WTC11 (cell line): ENCODE results near the gene PPME1. TPM values are rescaled to one million over a fixed set of nuclear protein-coding genes. Genes with fewer than 3 reads are reported as not detected.

Source experiments
- ATAC-seq: fragments of 200-7000 bp; cut with Tn5 transposase; 2 replicates; pipeline ENCODE4 v1.10.0; 2021; ENCODE audit warnings: mild to moderate bottlenecking, moderate library complexity
- Bru-seq: library from RNA; stranded (reverse); fragments of 400-500 nt; gene quantifications from one replicate; lab custom pipeline; 2021; lab: Mats Ljungman, UMichigan
- CTCF ChIA-PET: fragments of 300-600 bp; sonication (Branson Sonifier 250); formaldehyde crosslinking; loops from one replicate; lab custom pipeline; 2021; ENCODE audit warnings: antibody characterized with exemption; lab: Charles Lee
- POLR2A ChIA-PET: fragments of 350-600 bp; sonication (Branson Sonifier 250); formaldehyde crosslinking; loops from one replicate; lab custom pipeline; 2021; ENCODE audit warnings: antibody characterized with exemption; lab: Charles Lee
- DNase-seq: peaks from one replicate; pipeline ENCODE4 v3.0.0; 2021; ENCODE audit warnings: low spot score
- H3K27ac Mint-ChIP-seq: 2 replicates; pipeline ENCODE4 v1.8.0; 2021; ENCODE audit warnings: mixed read lengths
- H3K27me3 Mint-ChIP-seq: 2 replicates; pipeline ENCODE4 v1.8.0; 2021; ENCODE audit warnings: low read depth, mild to moderate bottlenecking, moderate library complexity, mixed read lengths
- H3K36me3 Mint-ChIP-seq: 2 replicates; pipeline ENCODE4 v1.8.0; 2021; ENCODE audit warnings: mixed read lengths
- H3K4me1 Mint-ChIP-seq: 2 replicates; pipeline ENCODE4 v1.8.0; 2022; ENCODE audit warnings: mixed read lengths
- H3K4me3 Mint-ChIP-seq: 2 replicates; pipeline ENCODE4 v1.8.0; 2021; ENCODE audit warnings: mild to moderate bottlenecking, moderate library complexity, mixed read lengths
- H3K9me3 Mint-ChIP-seq: 2 replicates; pipeline ENCODE4 v1.8.0; 2021; ENCODE audit warnings: mixed read lengths
- ARID4B ChIP-seq: sonication (generic); formaldehyde crosslinking; IDR thresholded peaks from 2 replicates; pipeline ENCODE4 v1.8.0; 2023; ENCODE audit warnings: missing genetic modification reagents, mild to moderate bottlenecking, borderline replicate concordance
- CREM ChIP-seq: sonication (generic); formaldehyde crosslinking; IDR thresholded peaks from 2 replicates; pipeline ENCODE4 v1.8.1; 2022; ENCODE audit warnings: mild to moderate bottlenecking, missing genetic modification reagents, moderate library complexity
- E2F5 ChIP-seq: sonication (generic); formaldehyde crosslinking; IDR thresholded peaks from 2 replicates; pipeline ENCODE4 v1.8.1; 2022; ENCODE audit warnings: mild to moderate bottlenecking, moderate library complexity, missing genetic modification reagents
- FOXK1 ChIP-seq: sonication (generic); formaldehyde crosslinking; IDR thresholded peaks from 2 replicates; pipeline ENCODE4 v1.8.0; 2022; ENCODE audit warnings: mild to moderate bottlenecking, moderate library complexity, missing genetic modification reagents
- FOXP1 ChIP-seq: sonication (generic); formaldehyde crosslinking; IDR thresholded peaks from 2 replicates; pipeline ENCODE4 v1.8.0; 2022; ENCODE audit warnings: missing genetic modification reagents, mild to moderate bottlenecking, moderate library complexity, borderline replicate concordance
- GABPB1 ChIP-seq: sonication (generic); formaldehyde crosslinking; IDR thresholded peaks from 2 replicates; pipeline ENCODE4 v1.8.1; 2023; ENCODE audit warnings: mild to moderate bottlenecking, missing genetic modification reagents
- HMGA2 ChIP-seq: fragments of 250-450 bp; sonication (Bioruptor Pico); IDR thresholded peaks from 2 replicates; pipeline ENCODE4 v1.4.0; 2021; ENCODE audit warnings: mild to moderate bottlenecking, moderate library complexity
- HMGXB4 ChIP-seq: sonication (generic); formaldehyde crosslinking; IDR thresholded peaks from 2 replicates; pipeline ENCODE4 v1.8.1; 2023; ENCODE audit warnings: mild to moderate bottlenecking, moderate library complexity, missing genetic modification reagents
- MAX ChIP-seq: sonication (generic); formaldehyde crosslinking; IDR thresholded peaks from 2 replicates; pipeline ENCODE4 v1.8.0; 2022; ENCODE audit warnings: mild to moderate bottlenecking, missing genetic modification reagents
- NFYB ChIP-seq: sonication (generic); formaldehyde crosslinking; conservative IDR thresholded peaks from 2 replicates; pipeline ENCODE4 v1.8.0; 2022; ENCODE audit warnings: low read depth, missing genetic modification reagents
- OVOL2 ChIP-seq: fragments of 250-450 bp; sonication (Bioruptor Pico); IDR thresholded peaks from 2 replicates; pipeline ENCODE4 v1.9.0; 2021; ENCODE audit warnings: mild to moderate bottlenecking, borderline replicate concordance
- RORB ChIP-seq: fragments of 250-450 bp; sonication (Bioruptor Pico); IDR thresholded peaks from 2 replicates; pipeline ENCODE4 v1.9.0; 2021; ENCODE audit warnings: mild to moderate bottlenecking
- SMAD4 ChIP-seq: sonication (generic); formaldehyde crosslinking; IDR thresholded peaks from 2 replicates; pipeline ENCODE4 v1.8.0; 2022; ENCODE audit warnings: mild to moderate bottlenecking, missing genetic modification reagents
- SOX15 ChIP-seq: fragments of 250-450 bp; sonication (Bioruptor Pico); IDR thresholded peaks from 2 replicates; pipeline ENCODE4 v1.9.0; 2021; ENCODE audit warnings: mild to moderate bottlenecking
- SP1 ChIP-seq: sonication (generic); formaldehyde crosslinking; conservative IDR thresholded peaks from 2 replicates; pipeline ENCODE4 v1.8.1; 2022; ENCODE audit warnings: missing genetic modification reagents
- ZBTB21 ChIP-seq: sonication (generic); formaldehyde crosslinking; IDR thresholded peaks from 2 replicates; pipeline ENCODE4 v1.8.1; 2023; ENCODE audit warnings: mild to moderate bottlenecking, missing genetic modification reagents, borderline replicate concordance
- ZNF232 ChIP-seq: sonication (generic); formaldehyde crosslinking; IDR thresholded peaks from 2 replicates; pipeline ENCODE4 v1.8.0; 2022; ENCODE audit warnings: mild to moderate bottlenecking, missing genetic modification reagents
- ZSCAN18 ChIP-seq: fragments of 250-450 bp; sonication (Bioruptor Pico); IDR thresholded peaks from 2 replicates; pipeline ENCODE4 v2.1.2; 2022; ENCODE audit warnings: mild to moderate bottlenecking, moderate library complexity
- long read RNA-seq, 3 experiments: library from RNA in 1 of 3; library from capped mRNA in 1 of 3; library from polyadenylated mRNA in 1 of 3; unstranded in 2 of 3; stranded (forward) in 1 of 3; transcript quantifications; one replicate each; pipeline ENCODE4 v2.0.0, GENCODE V29; 2021
- total RNA-seq: library from RNA; stranded (reverse); gene quantifications from 3 replicates; pipeline ENCODE4 v1.2.3, GENCODE V29; 2021

The PPME1 gene
- total RNA-seq = 42.5 to 45.2 TPM (median 44.6 TPM) in 3 replicates
- Bru-seq, nascent RNA = percentile 81 among the genes with signal in this experiment
- long read RNA-seq, experiment 1, transcript PPME1-201 (14 exons, 2,677 nt) = major isoform, 197 of 227 reads
- long read RNA-seq, experiment 1, partial matches to known transcripts = 7 of 227 reads
- long read RNA-seq, experiment 1, other reads (novel, unspliced or antisense) = 18 of 227 reads
- long read RNA-seq, experiment 2, full-length matches to known transcripts = 28 of 52 reads
- long read RNA-seq, experiment 2, partial matches to known transcripts = 12 of 52 reads
- long read RNA-seq, experiment 2, other reads (novel, unspliced or antisense) = 12 of 52 reads
- long read RNA-seq, experiment 3, transcript PPME1-201 (14 exons, 2,677 nt) = major isoform, 45 of 64 reads
- long read RNA-seq, experiment 3, partial matches to known transcripts = 5 of 64 reads
- long read RNA-seq, experiment 3, other reads (novel, unspliced or antisense) = 11 of 64 reads

- Mint-ChIP-seq H3K4me3 (no peak within 1 kb of the TSS), H3K9me3 (no peaks in the 10 kb centered on the region), H3K27ac (no peak within 1 kb of the TSS), H3K36me3 (peaks cover 16% of the 10 kb centered on the region), H3K4me1 (peaks cover 3% of the 10 kb centered on the region), H3K27me3 (no peaks in the 10 kb centered on the region)
- CTCF ChIA-PET = interaction anchor here (0.7 to 1.6 kb wide), 10 partner anchors 15 to 278 kb away, joined by 3 to 6 read pairs (median 4); partner anchors contain the start of gene UCP2
- POLR2A ChIA-PET = interaction anchor here (0.5 to 0.9 kb wide), 2 partner anchors 21 to 286 kb away, joined by 3 to 4 read pairs; no protein-coding TSS in a partner anchor
- DNase-seq (peak; percentile 98), ATAC-seq (peak; percentile 96)
- TF ChIP-seq CREM (CRISPR knock-in tag) (peak; percentile 82; the same call in 1 of the 2 replicates), SMAD4 (CRISPR knock-in tag) (no peak), E2F5 (peak; percentile 85), ZNF232 (CRISPR knock-in tag) (no peak), ZBTB21 (CRISPR knock-in tag) (peak; percentile 76; the same call in 1 of the 2 replicates), MAX (CRISPR knock-in tag) (0 out of 2 replicates have a peak, but pooled peaks have one; percentile 52), RORB (no peak), GABPB1 (CRISPR knock-in tag) (peak; percentile 76), HMGXB4 (CRISPR knock-in tag) (0 out of 2 replicates have a peak, but pooled peaks have one; percentile 36), ARID4B (CRISPR knock-in tag) (0 out of 2 replicates have a peak, but pooled peaks have one; percentile 34), FOXP1 (0 out of 2 replicates have a peak, but pooled peaks have one; percentile 28), SOX15 (no peak), SP1 (peak; percentile 92), ZSCAN18 (CRISPR knock-in tag) (no peak), NFYB (peak; percentile 52), HMGA2 (CRISPR knock-in tag) (peak; percentile 5; the same call in 1 of the 2 replicates), OVOL2 (no peak), FOXK1 (CRISPR knock-in tag) (peak; percentile 44; the same call in 1 of the 2 replicates)
These were observed at the start of gene PPME1, which contains the start of gene C2CD3 for GRCh38 chr11:74170694-74171629. Gene PPME1 (plus strand): TSS chr11:74171289. CDS start chr11:74171422, 133 bp downstream. Gene C2CD3 (minus strand): TSS chr11:74171002. CDS start chr11:74170792, 210 bp downstream.
